Astrocyte (in vitro differentiated cells and primary cell): ENCODE results near the gene POU5F1.

Experiments
- CTCF ChIP-seq: IDR thresholded peaks from 2 replicates; pipeline ENCODE4 v1.5.1; 2011; ENCODE audit warnings: low read depth, mild to moderate bottlenecking, inconsistent platforms, low read length, moderate library complexity; ENCODE audit not compliant: insufficient read depth
- EZH2 ChIP-seq: IDR thresholded peaks from 2 replicates; pipeline ENCODE4 v1.6.1; 2012; ENCODE audit warnings: mild to moderate bottlenecking, low read length, inconsistent platforms; ENCODE audit not compliant: insufficient read depth

- TF ChIP-seq CTCF (no peak), EZH2 (no peak)
These were observed 44.0 kb upstream of the POU5F1 start for GRCh38 chr6:31214516-31214915.
